ENCODE data around the gene SLC2A9.

The SLC2A9 gene

DNA sequence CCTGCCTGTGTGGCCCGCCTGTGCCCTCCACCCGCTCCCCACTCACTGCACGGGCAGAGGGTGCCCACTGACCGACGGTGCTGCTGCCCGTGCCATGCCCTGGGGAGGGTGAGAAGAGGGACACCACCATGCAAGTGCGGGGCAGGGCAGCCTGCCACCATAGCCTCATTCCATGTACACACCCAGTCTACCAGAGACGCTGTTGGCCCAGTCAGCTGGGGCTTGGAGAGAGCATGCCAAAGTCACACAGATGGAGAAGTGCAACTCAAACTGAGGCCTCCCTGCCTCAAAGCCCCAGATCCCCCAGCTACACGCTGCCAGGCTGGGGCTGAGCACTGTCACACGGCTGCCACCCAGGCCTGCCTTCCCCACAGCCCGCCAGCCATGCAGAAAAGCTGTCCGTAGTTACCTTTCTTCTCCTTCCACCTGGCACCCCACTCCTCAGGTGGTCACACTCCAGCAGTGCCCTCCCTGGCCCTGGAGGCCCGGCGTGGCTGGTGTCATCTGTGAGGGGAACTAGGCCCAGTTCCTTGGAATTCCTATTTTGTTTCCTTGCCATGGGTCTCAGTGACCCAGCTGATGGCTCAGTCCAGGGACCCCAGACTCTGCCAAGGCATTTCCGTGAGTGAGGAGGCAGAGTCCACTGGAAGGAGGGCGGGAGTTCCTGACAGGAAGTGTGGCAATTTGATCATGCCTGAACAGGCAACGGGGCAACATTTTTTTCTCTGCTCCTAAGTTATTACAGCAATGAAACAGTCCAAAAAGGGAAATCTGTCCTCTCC, at the start of gene SLC2A9:
TSS of gene SLC2A9 (minus strand) at position 627 of the 782 bp plus-strand sequence. CDS start at position 559, 68 bp downstream.
- peak; percentile 38 for DNase-seq

DNA sequence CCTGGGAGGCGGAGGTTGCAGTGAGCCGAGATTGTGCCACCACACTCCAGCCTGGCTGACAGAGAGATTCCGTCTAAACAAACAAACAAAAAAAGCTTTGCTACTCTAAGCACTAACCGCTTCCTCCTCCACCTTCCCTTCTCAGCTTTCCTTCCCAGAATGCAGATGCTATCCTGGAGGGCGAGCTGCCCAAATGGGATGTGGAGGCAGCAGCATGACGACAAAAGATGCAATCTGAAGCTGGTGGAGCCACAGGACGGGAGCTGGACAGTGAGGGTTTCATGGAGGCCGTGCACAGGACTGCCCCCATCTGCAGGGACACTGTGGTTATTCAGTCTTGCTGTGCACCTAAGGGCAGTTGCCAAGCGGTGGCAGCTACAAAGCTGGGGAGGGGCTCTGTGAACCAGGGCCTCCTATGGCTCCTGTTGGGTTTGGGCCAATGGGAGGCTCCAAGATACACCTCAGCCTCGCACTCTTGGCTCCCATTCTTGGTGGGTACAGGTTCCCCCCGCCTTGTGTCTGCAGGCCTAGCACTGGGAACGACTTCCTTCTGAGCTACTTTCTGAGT, 47.9 kb upstream of the SLC2A9 start:
- no peak for DNase-seq

GRCh38 chr4:10066670-10067651, 45.7 kb upstream of the SLC2A9 start:
- no peak for DNase-seq

DNA sequence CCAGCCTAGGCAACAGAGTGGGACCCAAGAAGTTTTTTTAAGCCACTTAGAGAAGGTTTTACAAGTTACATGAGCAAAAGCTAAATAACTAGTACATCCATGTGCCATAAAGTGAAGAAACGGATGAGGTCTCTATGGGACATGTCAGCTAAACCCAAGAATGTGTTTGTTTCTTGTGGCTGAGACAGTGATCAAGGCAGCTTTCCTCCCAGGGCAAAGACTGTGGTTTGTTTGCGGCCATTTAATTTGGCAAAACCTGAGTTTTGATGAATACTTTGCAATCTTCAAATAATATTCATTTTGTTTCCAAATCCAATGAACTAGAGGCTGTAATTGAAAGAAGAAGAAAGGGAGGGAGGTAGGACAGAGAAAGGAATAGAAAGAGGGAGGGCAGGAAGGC, 44.9 kb upstream of the SLC2A9 start:
- no peak for DNase-seq

DNA sequence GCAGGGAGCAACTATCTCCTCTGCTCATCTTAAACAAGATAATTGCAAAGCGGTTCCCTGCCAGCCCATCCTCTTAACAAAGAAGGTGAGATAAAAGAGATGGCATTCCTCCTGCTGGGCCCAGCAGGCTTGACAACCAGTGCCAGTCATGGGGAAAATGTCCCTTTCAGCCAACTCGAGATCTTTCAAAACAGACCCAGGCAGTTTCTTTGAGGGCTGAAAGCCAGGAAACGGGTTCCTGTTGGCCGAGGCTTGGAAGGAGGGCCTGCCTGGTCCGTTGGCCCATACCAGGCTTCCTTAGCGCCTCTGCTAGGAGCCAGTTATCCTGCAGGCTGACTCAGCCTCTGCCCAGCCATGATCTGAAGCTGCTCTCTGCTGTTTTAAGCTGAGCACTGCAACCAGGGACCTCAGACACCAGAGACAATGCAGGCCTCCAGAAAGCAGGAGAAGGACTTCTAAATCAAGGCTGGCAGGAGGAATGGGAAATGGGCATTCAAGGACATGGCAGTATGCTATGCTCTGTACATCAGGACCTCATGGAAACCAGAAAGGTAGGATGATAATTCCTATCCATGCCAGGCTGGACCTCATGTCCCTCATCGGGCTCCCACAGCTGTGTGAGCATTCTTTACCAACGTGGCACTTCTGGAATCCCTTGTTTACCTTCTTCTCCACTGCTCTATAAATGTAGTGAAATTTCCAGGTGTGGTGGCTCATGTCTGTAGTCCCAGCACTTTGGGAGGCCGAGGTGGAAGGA, 42.4 kb upstream of the SLC2A9 start:
- no peak for DNase-seq

GRCh38 chr4:10061650-10062415, 40.5 kb upstream of the SLC2A9 start:
- DNase-seq: no peak

GRCh38 chr4:10058371-10058770, 37.1 kb upstream of the SLC2A9 start:
- DNase-seq: no peak

GRCh38 chr4:10057023-10057395, 35.7 kb upstream of the SLC2A9 start:
- no peak for DNase-seq

- no peak for DNase-seq
These were observed 35.2 kb upstream of the SLC2A9 start for GRCh38 chr4:10056334-10057022.

- DNase-seq: no peak
These were observed 34.6 kb upstream of the SLC2A9 start for GRCh38 chr4:10055871-10056270.

- no peak for DNase-seq
These were observed 33.3 kb upstream of the SLC2A9 start for GRCh38 chr4:10054571-10055041.

- DNase-seq: no peak
These were observed 32.5 kb upstream of the SLC2A9 start for GRCh38 chr4:10053635-10054453.

- DNase-seq: no peak
These were observed 30.3 kb upstream of the SLC2A9 start for GRCh38 chr4:10051517-10052135.

DNA sequence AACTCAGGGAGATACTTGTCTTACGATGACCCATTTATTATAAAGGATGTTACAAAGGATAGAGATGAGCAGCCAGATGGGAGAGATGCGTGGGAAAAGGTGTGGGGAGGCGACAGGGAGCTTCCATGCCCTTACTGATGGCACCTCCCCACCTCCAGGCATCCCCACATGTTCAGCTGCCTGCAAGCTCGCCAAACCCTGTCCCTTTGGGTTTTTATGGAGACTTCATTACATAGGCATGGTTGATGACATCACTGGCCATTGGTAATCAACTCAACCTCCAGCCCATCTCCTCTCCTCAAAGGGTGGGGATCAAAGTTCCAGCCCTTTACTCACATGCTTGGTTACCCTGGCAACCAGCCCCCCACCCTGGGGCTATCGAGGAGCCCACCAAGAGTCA, 29.4 kb upstream of the SLC2A9 start:
- no peak for DNase-seq

DNA sequence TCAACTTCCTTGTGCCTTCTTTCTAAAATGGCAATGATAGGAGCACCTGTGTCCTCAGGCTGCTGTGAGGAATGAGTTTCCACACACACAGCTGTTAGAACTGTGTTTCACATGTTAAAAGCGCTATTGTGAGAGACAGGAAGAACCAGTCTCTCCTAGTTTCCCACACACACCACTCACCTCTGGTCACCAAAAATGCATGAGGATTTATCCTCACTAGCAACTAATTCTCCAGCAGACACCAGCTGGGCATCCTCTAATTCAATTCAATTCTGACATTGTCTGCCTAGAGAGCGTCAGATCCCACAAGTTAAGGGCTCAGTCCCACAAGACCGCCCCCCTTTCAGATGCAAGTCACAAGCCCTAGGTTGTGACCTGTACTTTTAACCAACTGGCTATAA, 29.0 kb upstream of the SLC2A9 start:
- DNase-seq: no peak

- DNase-seq: no peak
These were observed 27.8 kb upstream of the SLC2A9 start for GRCh38 chr4:10048941-10049697.

- DNase-seq: no peak
These were observed 26.7 kb upstream of the SLC2A9 start for GRCh38 chr4:10047967-10048366.

DNA sequence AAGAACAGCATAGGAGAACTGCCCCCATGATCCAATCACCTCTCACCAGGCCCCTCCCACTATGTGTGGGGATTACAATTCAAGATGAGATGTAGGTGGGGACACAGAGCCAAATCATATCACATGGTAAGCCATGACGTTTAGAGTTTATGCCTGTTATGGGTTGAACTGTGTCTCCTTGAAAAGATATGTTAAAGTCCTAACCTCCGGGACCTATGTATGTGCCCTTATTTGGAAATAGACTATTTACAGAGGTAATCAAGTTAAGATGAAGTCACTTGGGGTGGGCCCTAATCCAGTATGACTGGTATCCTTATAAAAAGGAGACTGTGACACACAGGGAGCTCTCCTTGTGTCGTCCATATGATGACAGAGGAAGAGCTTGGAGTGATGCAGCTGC, 25.2 kb upstream of the SLC2A9 start:
- no peak for DNase-seq

- no peak for DNase-seq
These were observed 24.2 kb upstream of the SLC2A9 start for GRCh38 chr4:10045481-10045880.

All from activated CD8-positive, alpha-beta memory T cell treated with anti-CD3 and anti-CD28 coated beads, Interleukin-2, amount 50 U/mL, for 48 hours (primary cell).